Measurements from ENCODE around the gene CNST.
"Not testable (repeated sequence)": the region's sequence is repeated elsewhere in the genome, so short reads cannot be mapped to it uniquely, and the experiment has no call there.

Gene CNST

DNA sequence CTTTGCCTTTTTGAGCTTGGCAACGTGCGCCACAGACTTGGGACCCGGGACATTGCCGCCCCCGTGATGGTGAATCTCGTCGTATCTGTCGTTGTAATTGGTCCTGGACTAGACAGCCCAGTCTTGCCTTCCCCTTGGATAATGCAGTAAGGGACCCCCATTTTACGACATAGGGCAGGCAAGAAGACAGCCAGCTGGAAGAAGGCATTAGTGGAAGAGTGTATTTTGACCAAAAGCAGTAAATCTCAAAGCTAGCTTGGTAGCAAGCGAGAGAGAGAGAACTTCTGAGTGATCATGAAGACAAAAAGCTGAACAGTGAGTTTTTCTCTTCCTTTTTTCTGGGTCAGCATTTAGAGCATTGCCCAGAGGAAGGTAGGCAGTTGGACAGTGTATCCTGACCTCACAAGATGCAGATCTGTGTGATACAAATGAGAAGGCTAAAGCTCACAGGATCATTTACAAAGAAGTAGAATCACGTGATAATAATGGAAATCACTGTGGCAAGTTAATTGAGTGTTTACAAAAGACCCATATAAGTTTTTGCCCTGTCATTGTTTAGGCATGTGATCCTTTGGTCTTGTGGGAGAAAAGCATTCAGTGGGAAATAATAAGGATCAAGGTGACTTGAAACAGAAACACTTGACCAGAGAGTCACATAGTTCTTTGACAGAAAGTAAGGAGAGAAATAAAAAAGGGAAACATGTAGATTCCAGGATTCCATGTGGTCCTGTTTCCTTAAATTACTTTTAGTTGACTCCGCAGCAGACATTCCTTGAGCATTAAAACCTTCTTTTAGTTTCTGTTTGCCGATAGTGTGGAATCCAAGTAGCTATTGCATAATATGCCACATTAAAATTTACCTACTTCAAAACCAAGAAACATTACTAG is 66.3 kb downstream of the CNST start:
- Mint-ChIP-seq H3K36me3 (peaks cover 31 to 34% of the 10 kb centered on the region in 2 donors), H3K27ac (no peak overlapping the region), H3K4me3 (no peak overlapping the region), H3K4me1 (peaks cover 6 to 16% of the 10 kb centered on the region in 2 donors), H3K9me3 (no peaks in the 10 kb centered on the region), H3K27me3 (no peaks in the 10 kb centered on the region)
- ATAC-seq (replicated peaks) (no peak), DNase-seq (no peak)

DNA sequence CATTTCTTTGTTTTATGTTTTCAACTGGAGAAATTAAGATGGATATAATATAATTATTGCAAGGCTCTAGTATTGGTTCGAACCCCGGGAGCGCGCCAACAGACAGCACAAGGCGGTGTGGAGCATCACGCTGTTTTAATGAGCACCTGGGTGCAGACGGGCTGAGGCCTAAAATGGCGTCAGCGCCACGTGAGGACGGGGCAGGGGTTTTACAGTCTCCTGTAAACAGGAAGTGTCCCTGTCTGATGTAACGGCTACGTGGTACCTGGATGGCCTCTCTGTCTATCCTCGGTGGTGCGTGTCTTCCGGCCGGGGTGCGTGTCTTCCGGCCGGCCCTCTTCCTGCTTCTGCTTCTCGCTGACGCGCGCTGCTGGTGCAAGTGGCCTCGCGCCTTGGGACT is 68.4 kb downstream of the CNST start:
- not testable (repeated sequence) for H3K4me1 Mint-ChIP-seq; DNase-seq; H3K27me3 Mint-ChIP-seq; H3K9me3 Mint-ChIP-seq; ATAC-seq (replicated peaks); H3K4me3 Mint-ChIP-seq
- Mint-ChIP-seq H3K27ac (peak overlapping the region; percentile 62), H3K36me3 (peaks cover 23 to 27% of the 10 kb centered on the region in 2 donors)

DNA sequence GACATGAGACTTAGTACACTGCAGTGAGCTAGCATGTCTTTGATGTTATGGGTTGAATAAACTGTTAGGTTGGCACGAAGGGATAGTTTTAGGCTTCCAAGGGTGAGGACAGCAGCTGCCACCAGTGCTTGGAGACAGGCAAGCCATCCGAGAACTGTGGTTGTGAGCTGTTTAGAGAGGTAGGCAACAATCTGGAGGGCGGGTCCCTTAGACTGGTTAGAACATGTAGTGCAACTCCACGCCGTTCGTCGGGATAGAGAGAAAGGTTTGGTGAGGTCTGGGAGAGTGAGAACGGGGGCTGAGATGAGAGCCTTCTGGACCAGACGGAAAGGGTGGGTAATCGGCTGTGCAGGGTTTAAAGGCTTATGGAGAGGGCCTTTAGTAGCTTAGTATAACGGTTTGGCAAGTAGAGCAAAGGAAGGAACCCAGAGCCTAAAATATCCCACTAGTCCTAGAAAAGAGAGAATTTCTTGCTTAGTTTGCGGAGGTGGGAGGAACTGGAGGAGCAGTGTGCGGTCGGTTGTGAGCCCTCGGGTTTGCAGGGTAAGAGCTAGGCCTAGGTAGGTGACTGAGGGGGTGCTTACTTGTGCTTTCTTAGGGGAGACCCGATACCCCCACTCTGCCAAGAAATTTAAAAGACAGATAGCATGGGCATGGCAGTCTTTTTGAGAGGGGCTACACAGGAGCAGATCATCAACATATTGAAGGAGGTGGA is 72.8 kb downstream of the CNST start:
- no peak for ATAC-seq (replicated peaks)
- no peak overlapping the region for H3K27ac Mint-ChIP-seq

DNA sequence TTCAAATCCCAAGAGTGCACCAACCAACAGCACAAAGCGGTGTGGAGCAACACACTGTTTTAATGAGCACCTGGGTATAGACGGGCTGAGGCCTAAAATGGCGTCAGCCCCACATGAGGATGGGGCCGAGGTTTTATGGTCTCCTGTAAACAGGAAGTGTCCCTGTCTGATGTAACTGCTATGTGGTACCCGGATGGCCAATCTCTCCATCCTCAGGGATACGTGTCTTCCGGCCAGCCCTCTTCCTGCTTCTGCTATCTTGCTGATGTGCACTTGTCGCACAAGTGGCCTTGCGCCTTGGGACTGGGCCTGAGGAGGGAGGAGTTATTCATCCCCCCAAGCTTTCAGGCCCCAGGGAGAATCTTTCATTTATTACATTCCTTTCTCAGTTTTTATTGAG is 73.5 kb downstream of the CNST start:
- no peaks in the 10 kb centered on the region for H3K27me3 Mint-ChIP-seq
- H3K4me1 Mint-ChIP-seq: peaks cover 7 to 12% of the 10 kb centered on the region in 2 donors
- H3K4me3 Mint-ChIP-seq: no peak overlapping the region
- H3K36me3 Mint-ChIP-seq: peaks cover 25 to 30% of the 10 kb centered on the region in 2 donors
- ATAC-seq (replicated peaks) (no peak), DNase-seq (no peak)
- peak overlapping the region; percentile 74 for H3K27ac Mint-ChIP-seq
- peaks cover 4% of the 10 kb centered on the region in 2 donors for H3K9me3 Mint-ChIP-seq

More for the DNA sequence above, 72.8 kb downstream of the CNST start:
- Mint-ChIP-seq H3K4me3 (no peak overlapping the region), H3K4me1 (peaks cover 3 to 7% of the 10 kb centered on the region in 2 donors), H3K9me3 (peaks cover 4% of the 10 kb centered on the region in 2 donors), H3K27me3 (no peaks in the 10 kb centered on the region), H3K36me3 (peaks cover 23 to 30% of the 10 kb centered on the region in 2 donors)
- DNase-seq: no peak

DNA sequence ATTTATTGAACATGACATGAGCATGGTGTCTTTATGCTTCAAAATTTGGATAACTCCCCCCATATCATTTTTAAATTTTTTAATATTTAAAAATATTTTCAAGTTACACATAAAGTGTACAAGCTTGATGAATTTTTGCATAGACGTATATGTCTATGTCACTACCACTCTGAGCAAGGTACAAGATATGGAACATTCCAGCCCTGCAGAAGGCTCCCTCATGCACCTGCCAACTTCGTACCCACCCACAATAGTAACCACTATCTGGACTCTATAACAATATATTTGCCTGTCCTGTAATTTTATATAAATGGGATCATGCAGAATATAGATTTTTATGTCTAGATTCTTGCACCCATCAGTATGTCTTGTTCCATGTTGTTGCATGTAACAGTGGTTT is 74.5 kb downstream of the CNST start:
- H3K9me3 Mint-ChIP-seq: peaks cover 4% of the 10 kb centered on the region in 2 donors
- ATAC-seq (replicated peaks): no peak
- peaks cover 8 to 15% of the 10 kb centered on the region in 2 donors for H3K4me1 Mint-ChIP-seq
- no peak for DNase-seq
- no peaks in the 10 kb centered on the region for H3K27me3 Mint-ChIP-seq
- H3K36me3 Mint-ChIP-seq: peaks cover 24 to 28% of the 10 kb centered on the region in 2 donors
- no peak overlapping the region for H3K4me3 Mint-ChIP-seq
- H3K27ac Mint-ChIP-seq: no peak overlapping the region

DNA sequence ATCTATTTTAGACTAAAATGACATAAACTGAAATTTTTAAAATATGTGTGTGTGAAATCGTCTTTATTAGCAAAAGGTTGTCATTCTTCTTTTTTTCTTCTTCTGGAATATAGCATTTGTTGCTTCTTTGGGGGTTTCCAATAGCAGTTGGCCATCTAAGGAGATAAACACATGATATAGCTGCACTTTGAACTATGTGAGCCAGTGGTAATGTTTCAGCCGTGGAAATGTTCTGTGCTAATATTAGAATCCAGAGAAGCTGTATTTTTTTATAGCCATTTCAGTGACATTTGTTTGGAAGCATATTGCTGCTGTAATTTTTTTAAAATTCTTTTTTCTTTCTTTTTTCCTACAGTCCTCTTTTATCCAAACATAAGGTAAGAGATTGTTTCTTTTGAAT is 75.1 kb downstream of the CNST start:
- DNase-seq (no peak), ATAC-seq (replicated peaks) (no peak)
- Mint-ChIP-seq H3K9me3 (peaks cover 4% of the 10 kb centered on the region in 2 donors), H3K4me3 (no peak overlapping the region), H3K4me1 (peaks cover 8 to 15% of the 10 kb centered on the region in 2 donors), H3K36me3 (peaks cover 22 to 25% of the 10 kb centered on the region in 2 donors), H3K27ac (no peak overlapping the region), H3K27me3 (no peaks in the 10 kb centered on the region)

DNA sequence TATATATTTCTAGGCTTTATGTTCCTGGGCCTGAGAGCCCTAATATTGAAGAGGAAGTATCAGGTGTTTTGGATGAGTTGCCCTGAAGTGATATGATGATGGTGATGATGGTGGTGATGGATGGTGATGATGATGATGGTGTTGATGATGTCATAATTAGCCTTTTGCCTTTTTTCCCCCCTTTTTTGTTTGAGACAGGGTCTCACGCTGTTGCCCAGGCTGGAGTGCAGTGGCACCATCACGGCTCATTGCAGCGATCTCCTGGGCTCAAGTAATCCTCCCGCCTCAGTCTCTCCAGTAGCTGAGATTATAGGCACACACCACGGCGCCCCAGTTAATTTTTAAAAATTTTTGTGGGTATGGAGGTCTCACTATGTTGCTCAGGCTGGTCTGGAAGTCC is 76.5 kb downstream of the CNST start:
- Mint-ChIP-seq H3K4me3 (peak overlapping the region; percentile 13 to 59), H3K36me3 (peaks cover 27 to 32% of the 10 kb centered on the region in 2 donors), H3K9me3 (peaks cover 4% of the 10 kb centered on the region in 2 donors), H3K27ac (peak overlapping the region; percentile 52), H3K27me3 (no peaks in the 10 kb centered on the region), H3K4me1 (peaks cover 11 to 15% of the 10 kb centered on the region in 2 donors)
- no peak for DNase-seq
- ATAC-seq (replicated peaks): no peak

DNA sequence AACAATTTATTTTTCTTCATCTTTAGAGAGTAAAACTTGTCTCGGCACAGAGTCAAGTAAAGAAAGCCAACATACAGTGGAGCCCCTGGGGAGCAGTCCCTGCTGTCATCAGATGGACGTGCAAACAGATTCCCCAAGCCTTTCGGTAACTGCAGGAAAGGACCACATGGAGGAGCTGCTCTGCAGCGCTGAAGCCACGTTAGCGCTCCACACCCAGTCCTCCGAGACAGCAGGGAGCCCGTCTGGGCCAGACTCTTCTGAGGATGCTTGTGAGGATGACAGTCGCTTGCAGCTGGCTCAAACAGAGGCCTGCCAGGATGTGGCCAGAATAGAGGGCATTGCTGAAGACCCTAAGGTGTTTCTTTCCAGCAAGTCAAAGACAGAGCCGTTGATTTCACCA is 80.9 kb downstream of the CNST start:
- Mint-ChIP-seq H3K27ac (no peak overlapping the region), H3K9me3 (peaks cover 4% of the 10 kb centered on the region in 2 donors), H3K27me3 (no peaks in the 10 kb centered on the region), H3K36me3 (peaks cover 39 to 47% of the 10 kb centered on the region in 2 donors), H3K4me1 (peaks cover 20 to 29% of the 10 kb centered on the region in 2 donors), H3K4me3 (no peak overlapping the region)
- ATAC-seq (replicated peaks): no peak
- no peak for DNase-seq

DNA sequence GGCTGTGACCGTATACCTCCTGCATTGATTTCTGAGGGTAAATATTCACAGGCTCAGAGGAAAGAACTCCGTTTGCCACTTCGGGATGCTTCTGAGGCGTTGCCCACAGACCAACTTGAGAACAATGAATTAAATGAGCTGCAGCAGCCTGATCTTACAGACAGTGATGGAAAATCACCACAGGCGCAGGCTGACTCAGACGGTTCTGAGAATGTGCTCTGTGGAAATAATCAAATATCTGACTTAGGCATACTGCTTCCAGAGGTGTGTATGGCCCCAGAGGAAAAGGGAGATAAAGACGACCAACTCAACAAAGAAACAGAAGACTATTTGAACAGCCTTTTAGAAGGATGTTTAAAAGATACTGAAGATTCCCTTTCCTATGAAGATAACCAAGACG is 81.3 kb downstream of the CNST start:
- Mint-ChIP-seq H3K27ac (no peak overlapping the region), H3K4me1 (peaks cover 20 to 27% of the 10 kb centered on the region in 2 donors), H3K9me3 (peaks cover 3 to 4% of the 10 kb centered on the region in 2 donors), H3K4me3 (no peak overlapping the region), H3K27me3 (no peaks in the 10 kb centered on the region), H3K36me3 (peaks cover 39 to 46% of the 10 kb centered on the region in 2 donors)
- DNase-seq (no peak), ATAC-seq (replicated peaks) (no peak)

DNA sequence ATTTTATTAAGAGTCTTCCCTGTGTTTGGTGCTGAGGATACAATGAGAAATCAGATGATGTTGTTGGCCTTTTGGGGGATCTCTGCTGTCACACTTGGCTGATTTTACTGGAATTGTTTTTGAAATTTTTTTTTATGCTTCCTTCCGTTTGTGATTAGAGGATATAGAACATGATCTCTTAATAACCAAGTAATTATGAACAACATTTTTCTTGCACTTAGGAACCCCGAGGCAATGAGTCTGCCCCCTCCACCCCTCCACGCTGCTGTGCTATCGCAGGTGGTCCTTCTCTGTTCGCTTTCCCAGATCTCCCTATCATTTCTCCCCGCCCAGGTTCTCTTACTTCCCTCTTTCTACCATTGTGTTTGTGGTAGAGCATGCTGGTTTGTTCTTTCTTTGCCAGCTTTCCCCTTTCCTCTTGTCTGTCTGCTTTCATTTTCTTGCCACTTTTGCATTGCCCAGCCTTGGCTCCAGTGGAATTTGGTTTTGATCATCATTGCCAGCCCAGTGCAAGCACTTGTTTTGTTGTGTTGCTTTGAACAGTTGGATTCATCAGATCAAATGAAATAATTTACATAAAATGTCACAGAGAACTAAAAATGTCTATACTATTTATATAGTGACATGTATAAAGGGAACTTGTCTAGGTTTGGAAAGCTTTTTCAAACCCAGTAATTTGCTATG is 84.9 kb downstream of the CNST start:
- H3K9me3 Mint-ChIP-seq: no peaks in the 10 kb centered on the region
- H3K27me3 Mint-ChIP-seq: no peaks in the 10 kb centered on the region
- DNase-seq (no peak), ATAC-seq (replicated peaks) (no peak)
- peak overlapping the region; percentile 2 to 11 for H3K4me3 Mint-ChIP-seq
- H3K36me3 Mint-ChIP-seq: peaks cover 33 to 40% of the 10 kb centered on the region in 2 donors
- H3K4me1 Mint-ChIP-seq: peaks cover 13 to 14% of the 10 kb centered on the region in 2 donors
- peak overlapping the region; percentile 0 for H3K27ac Mint-ChIP-seq

DNA sequence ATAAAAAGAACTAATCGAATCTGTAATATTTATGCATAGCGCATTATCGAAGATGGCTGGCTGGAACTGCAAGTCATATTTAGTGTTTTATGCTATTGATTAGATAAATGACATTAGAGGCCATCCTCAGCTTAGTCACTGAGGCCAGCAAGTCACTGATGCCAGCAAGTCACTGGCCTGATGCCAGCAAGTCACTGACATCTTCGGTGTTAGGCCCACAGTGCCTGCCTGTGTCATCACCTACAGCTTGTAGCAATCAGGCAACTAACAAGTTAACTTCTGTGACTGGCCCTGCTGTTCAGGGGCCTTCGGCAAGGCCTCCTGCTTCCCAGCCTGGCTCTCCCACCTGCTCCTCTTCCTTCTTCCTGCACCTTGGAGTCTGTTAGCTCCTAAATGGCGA is 92.3 kb downstream of the CNST start:
- Mint-ChIP-seq H3K36me3 (peaks cover 36 to 47% of the 10 kb centered on the region in 2 donors), H3K27ac (peak overlapping the region; percentile 52), H3K4me3 (no peak overlapping the region), H3K4me1 (peaks cover 6 to 18% of the 10 kb centered on the region in 2 donors), H3K9me3 (no peaks in the 10 kb centered on the region), H3K27me3 (no peaks in the 10 kb centered on the region)
- ATAC-seq (replicated peaks) (no peak), DNase-seq (no peak)

DNA sequence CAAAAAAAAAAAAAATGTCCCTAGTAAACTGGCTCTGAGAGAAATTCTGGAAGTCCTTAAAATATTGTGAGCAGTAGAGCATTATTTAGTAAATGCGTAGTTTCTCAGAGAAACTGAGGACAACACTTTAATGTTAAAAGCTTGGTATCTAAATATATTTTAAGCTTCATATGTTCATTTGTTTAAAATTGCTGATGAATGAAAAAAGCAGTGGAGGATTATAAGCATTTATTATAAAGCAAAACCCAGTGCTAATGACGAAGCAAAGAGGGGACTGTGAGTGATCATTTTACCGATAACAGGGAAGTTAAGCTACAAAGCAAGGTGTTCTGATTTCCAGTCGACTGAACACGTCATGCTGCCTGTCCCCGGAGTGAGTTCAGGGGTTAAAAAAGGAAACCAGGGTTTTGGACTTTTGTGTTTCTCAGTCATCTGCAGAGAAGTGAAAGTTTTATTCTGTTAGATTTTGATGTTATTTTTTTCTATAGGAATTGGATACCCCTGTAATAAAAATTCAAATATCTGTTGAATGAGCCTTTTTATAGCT is 93.4 kb downstream of the CNST start:
- Mint-ChIP-seq H3K4me1 (peaks cover 4 to 18% of the 10 kb centered on the region in 2 donors), H3K27ac (peak overlapping the region; percentile 47), H3K36me3 (peaks cover 27 to 37% of the 10 kb centered on the region in 2 donors), H3K4me3 (peak overlapping the region in 1 of 2 donors; percentile 8), H3K9me3 (no peaks in the 10 kb centered on the region), H3K27me3 (no peaks in the 10 kb centered on the region)
- peak; percentile 68 to 80 for ATAC-seq (replicated peaks)
- DNase-seq: no peak

DNA sequence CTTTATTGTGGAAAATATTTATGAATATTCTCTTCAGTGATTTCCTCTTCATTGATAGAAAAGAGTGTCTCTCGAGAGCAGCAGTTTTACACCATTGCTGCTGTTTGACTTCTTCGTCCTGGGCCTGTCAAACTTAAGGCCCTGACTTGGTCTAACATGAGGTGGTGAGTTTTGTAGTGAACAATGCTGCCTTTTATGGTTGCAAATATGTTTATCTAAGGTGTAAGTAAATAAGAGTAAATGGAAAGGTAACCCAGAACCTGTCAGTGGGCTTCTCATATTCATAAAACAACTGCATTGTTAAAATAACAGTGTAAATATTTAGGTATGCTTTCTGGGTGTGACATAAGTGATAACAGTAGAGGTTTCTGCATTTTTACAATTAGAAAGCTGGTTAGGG is 95.2 kb downstream of the CNST start:
- Mint-ChIP-seq H3K4me1 (peaks cover 6 to 18% of the 10 kb centered on the region in 2 donors), H3K4me3 (no peak overlapping the region), H3K27ac (no peak overlapping the region), H3K9me3 (no peaks in the 10 kb centered on the region), H3K27me3 (no peaks in the 10 kb centered on the region), H3K36me3 (peaks cover 25 to 40% of the 10 kb centered on the region in 2 donors)
- ATAC-seq (replicated peaks): no peak
- no peak for DNase-seq

DNA sequence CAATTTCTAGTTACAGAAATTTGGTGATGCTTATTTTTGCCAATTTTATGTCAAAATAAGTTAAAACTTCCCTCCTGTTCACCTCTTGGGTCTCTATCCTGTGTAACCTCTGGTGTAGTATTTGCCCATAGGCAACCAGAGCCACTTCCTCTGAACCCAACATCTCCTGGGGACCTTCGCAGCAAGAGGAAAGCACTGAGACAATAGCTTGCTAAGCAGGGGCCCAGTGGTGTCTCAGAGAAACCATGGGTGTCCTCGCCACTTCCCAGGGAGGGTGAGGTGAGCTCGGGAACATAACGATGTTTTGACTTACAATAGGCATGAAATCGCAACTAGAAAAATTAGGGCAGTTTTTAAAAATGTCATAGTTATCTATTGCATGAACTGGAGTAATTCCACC is 101.5 kb downstream of the CNST start:
- no peak for ATAC-seq (replicated peaks)

More for the DNA sequence above, 101.5 kb downstream of the CNST start:
- H3K27ac Mint-ChIP-seq: peak overlapping the region; percentile 84
- no peak overlapping the region for H3K4me3 Mint-ChIP-seq
- H3K36me3 Mint-ChIP-seq: peaks cover 22 to 36% of the 10 kb centered on the region in 2 donors
- no peaks in the 10 kb centered on the region for H3K9me3 Mint-ChIP-seq
- DNase-seq: no peak
- H3K4me1 Mint-ChIP-seq: peaks cover 2 to 6% of the 10 kb centered on the region in 2 donors
- H3K27me3 Mint-ChIP-seq: no peaks in the 10 kb centered on the region

All from stimulated activated naive B cell treated with anti-CD40 and anti-IgM and Interleukin-4, amounts not matched to agents 10 μg/mL and 1 μg/mL and 100 μg/mL, for 72 hours (primary cell).